ENCODE results near the gene DGUOK. TPM values are rescaled to one million over a fixed set of nuclear protein-coding genes. Genes with fewer than 3 reads are reported as not detected.

Gene DGUOK
- total RNA-seq, 1 donor, result 46.0 TPM

- H3K4me2 ChIP-seq (ENCODE audit: insufficient read depth, low read length), result no peak overlapping the region
- H3K4me3 ChIP-seq (ENCODE audit: insufficient read depth, low read length), result no peak overlapping the region
- no peaks in the 10 kb centered on the region for H4K20me1 ChIP-seq (ENCODE audit: insufficient read depth, low read length)
- no peak for DNase-seq (ENCODE audit: insufficient read length, low spot score, missing footprints)
- no peaks in the 10 kb centered on the region for H3K4me1 ChIP-seq (ENCODE audit: insufficient read depth, low read length)
- no peak overlapping the region for H3K27ac ChIP-seq (ENCODE audit: low read depth, low read length)
- no peaks in the 10 kb centered on the region for H3K79me2 ChIP-seq (ENCODE audit: insufficient read depth, low read length)
- peaks cover 10% of the 10 kb centered on the region for H3K27me3 ChIP-seq (ENCODE audit: insufficient read depth, low read length)
- no peaks in the 10 kb centered on the region for H3K36me3 ChIP-seq (ENCODE audit: insufficient read depth, low read length)
- H2AFZ ChIP-seq (ENCODE audit: low read length), result no peak overlapping the region
- no peak for TF ChIP-seq CTCF (IDR thresholded peaks at IDR 0.05; ENCODE audit: extremely low read depth, low read depth, low read length)
- no peaks in the 10 kb centered on the region for H3K9me3 ChIP-seq (ENCODE audit: low read depth, low read length)
These were observed 17.7 kb upstream of the DGUOK start for GRCh38 chr2:73908689-73909652.

GRCh38 chr2:73910873-73911547 lies 15.7 kb upstream of the DGUOK start:
- Histone ChIP-seq H2AFZ (ENCODE audit: low read length) (no peak overlapping the region), H3K36me3 (ENCODE audit: insufficient read depth, low read length) (no peaks in the 10 kb centered on the region), H3K79me2 (ENCODE audit: insufficient read depth, low read length) (no peaks in the 10 kb centered on the region)

GRCh38 chr2:73911548-73912208 lies 15.0 kb upstream of the DGUOK start:
- Histone ChIP-seq H3K9me3 (ENCODE audit: low read depth, low read length) (no peaks in the 10 kb centered on the region), H3K4me3 (ENCODE audit: insufficient read depth, low read length) (no peak overlapping the region), H3K4me2 (ENCODE audit: insufficient read depth, low read length) (no peak overlapping the region), H3K79me2 (ENCODE audit: insufficient read depth, low read length) (no peaks in the 10 kb centered on the region), H3K27me3 (ENCODE audit: insufficient read depth, low read length) (peaks cover 21% of the 10 kb centered on the region), H4K20me1 (ENCODE audit: insufficient read depth, low read length) (no peaks in the 10 kb centered on the region), H2AFZ (ENCODE audit: low read length) (no peak overlapping the region), H3K4me1 (ENCODE audit: insufficient read depth, low read length) (no peaks in the 10 kb centered on the region), H3K36me3 (ENCODE audit: insufficient read depth, low read length) (no peaks in the 10 kb centered on the region), H3K27ac (ENCODE audit: low read depth, low read length) (no peak overlapping the region)
- DNase-seq (ENCODE audit: insufficient read length, low spot score, missing footprints), result no peak
- TF ChIP-seq CTCF (IDR thresholded peaks at IDR 0.05; ENCODE audit: extremely low read depth, low read depth, low read length), result no peak

More at GRCh38 chr2:73910873-73911547, 15.7 kb upstream of the DGUOK start:
- no peak overlapping the region for H3K27ac ChIP-seq (ENCODE audit: low read depth, low read length)
- no peak overlapping the region for H3K4me3 ChIP-seq (ENCODE audit: insufficient read depth, low read length)
- H3K27me3 ChIP-seq (ENCODE audit: insufficient read depth, low read length), result peaks cover 18% of the 10 kb centered on the region
- no peak for DNase-seq (ENCODE audit: insufficient read length, low spot score, missing footprints)
- TF ChIP-seq CTCF (IDR thresholded peaks at IDR 0.05; ENCODE audit: extremely low read depth, low read depth, low read length), result no peak
- no peaks in the 10 kb centered on the region for H3K4me1 ChIP-seq (ENCODE audit: insufficient read depth, low read length)
- H4K20me1 ChIP-seq (ENCODE audit: insufficient read depth, low read length), result no peaks in the 10 kb centered on the region
- H3K4me2 ChIP-seq (ENCODE audit: insufficient read depth, low read length), result no peak overlapping the region
- H3K9me3 ChIP-seq (ENCODE audit: low read depth, low read length), result no peaks in the 10 kb centered on the region
